ENCODE measurements around the gene HOTAIR. TPM values are rescaled to one million over a fixed set of nuclear protein-coding genes. Genes with fewer than 3 reads are reported as not detected.

The HOTAIR gene
- total RNA-seq, 1 experiment from 2014 or later: not detected

GRCh38 chr12:53971686-53972085 lies 3.1 kb downstream of the HOTAIR start (continued):
- TF ChIP-seq, protein P1, sequence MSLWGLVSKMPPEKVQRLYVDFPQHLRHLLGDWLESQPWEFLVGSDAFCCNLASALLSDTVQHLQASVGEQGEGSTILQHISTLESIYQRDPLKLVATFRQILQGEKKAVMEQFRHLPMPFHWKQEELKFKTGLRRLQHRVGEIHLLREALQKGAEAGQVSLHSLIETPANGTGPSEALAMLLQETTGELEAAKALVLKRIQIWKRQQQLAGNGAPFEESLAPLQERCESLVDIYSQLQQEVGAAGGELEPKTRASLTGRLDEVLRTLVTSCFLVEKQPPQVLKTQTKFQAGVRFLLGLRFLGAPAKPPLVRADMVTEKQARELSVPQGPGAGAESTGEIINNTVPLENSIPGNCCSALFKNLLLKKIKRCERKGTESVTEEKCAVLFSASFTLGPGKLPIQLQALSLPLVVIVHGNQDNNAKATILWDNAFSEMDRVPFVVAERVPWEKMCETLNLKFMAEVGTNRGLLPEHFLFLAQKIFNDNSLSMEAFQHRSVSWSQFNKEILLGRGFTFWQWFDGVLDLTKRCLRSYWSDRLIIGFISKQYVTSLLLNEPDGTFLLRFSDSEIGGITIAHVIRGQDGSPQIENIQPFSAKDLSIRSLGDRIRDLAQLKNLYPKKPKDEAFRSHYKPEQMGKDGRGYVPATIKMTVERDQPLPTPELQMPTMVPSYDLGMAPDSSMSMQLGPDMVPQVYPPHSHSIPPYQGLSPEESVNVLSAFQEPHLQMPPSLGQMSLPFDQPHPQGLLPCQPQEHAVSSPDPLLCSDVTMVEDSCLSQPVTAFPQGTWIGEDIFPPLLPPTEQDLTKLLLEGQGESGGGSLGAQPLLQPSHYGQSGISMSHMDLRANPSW (CRISPR knock-in tag; conservative IDR thresholded peaks at IDR 0.05; ENCODE audit: low read depth): no peak
- TF ChIP-seq GRHL2 (CRISPR knock-in tag; IDR thresholded peaks at IDR 0.05; ENCODE audit: insufficient replicate concordance, severe bottlenecking) (no peak), ATF1 (CRISPR knock-in tag; IDR thresholded peaks at IDR 0.05) (no peak), GABPB1 (CRISPR knock-in tag; IDR thresholded peaks at IDR 0.05) (no peak), TCF7 (CRISPR knock-in tag; IDR thresholded peaks at IDR 0.05; ENCODE audit: low read depth) (no peak), IRF2 (CRISPR knock-in tag; IDR thresholded peaks at IDR 0.05; ENCODE audit: borderline replicate concordance, low read depth) (no peak), ZNF281 (CRISPR knock-in tag; IDR thresholded peaks at IDR 0.05) (no peak), ARID4B (CRISPR knock-in tag; IDR thresholded peaks at IDR 0.05; ENCODE audit: borderline replicate concordance) (no peak), EMX1 (CRISPR knock-in tag; IDR thresholded peaks at IDR 0.05) (no peak), HMGXB4 (CRISPR knock-in tag; IDR thresholded peaks at IDR 0.05) (no peak), ETV6 (CRISPR knock-in tag; IDR thresholded peaks at IDR 0.05) (no peak)
- TF ChIP-seq, protein P2, sequence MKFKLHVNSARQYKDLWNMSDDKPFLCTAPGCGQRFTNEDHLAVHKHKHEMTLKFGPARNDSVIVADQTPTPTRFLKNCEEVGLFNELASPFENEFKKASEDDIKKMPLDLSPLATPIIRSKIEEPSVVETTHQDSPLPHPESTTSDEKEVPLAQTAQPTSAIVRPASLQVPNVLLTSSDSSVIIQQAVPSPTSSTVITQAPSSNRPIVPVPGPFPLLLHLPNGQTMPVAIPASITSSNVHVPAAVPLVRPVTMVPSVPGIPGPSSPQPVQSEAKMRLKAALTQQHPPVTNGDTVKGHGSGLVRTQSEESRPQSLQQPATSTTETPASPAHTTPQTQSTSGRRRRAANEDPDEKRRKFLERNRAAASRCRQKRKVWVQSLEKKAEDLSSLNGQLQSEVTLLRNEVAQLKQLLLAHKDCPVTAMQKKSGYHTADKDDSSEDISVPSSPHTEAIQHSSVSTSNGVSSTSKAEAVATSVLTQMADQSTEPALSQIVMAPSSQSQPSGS (CRISPR knock-in tag; IDR thresholded peaks at IDR 0.05; ENCODE audit: borderline replicate concordance, low read depth): no peak

- H3K9me3 Mint-ChIP-seq: no peaks in the 10 kb centered on the region
- no peak overlapping the region for H3K27ac Mint-ChIP-seq
- H3K4me3 Mint-ChIP-seq: no peak overlapping the region
- ChIA-PET CTCF (no interaction called here), POLR2A (no interaction called here)
- ATAC-seq (no peak), DNase-seq (ENCODE audit: low spot score) (no peak)
- peaks cover 23% of the 10 kb centered on the region for H3K4me1 Mint-ChIP-seq
- H3K36me3 Mint-ChIP-seq: no peaks in the 10 kb centered on the region
- H3K27me3 Mint-ChIP-seq (ENCODE audit: low read depth): peaks cover 100% of the 10 kb centered on the region
- TF ChIP-seq ZMAT4 (CRISPR knock-in tag; IDR thresholded peaks at IDR 0.05): no peak
- TF ChIP-seq SMAD3 (CRISPR knock-in tag; IDR thresholded peaks at IDR 0.05; ENCODE audit: borderline replicate concordance): no peak
- TF ChIP-seq, protein P3, sequence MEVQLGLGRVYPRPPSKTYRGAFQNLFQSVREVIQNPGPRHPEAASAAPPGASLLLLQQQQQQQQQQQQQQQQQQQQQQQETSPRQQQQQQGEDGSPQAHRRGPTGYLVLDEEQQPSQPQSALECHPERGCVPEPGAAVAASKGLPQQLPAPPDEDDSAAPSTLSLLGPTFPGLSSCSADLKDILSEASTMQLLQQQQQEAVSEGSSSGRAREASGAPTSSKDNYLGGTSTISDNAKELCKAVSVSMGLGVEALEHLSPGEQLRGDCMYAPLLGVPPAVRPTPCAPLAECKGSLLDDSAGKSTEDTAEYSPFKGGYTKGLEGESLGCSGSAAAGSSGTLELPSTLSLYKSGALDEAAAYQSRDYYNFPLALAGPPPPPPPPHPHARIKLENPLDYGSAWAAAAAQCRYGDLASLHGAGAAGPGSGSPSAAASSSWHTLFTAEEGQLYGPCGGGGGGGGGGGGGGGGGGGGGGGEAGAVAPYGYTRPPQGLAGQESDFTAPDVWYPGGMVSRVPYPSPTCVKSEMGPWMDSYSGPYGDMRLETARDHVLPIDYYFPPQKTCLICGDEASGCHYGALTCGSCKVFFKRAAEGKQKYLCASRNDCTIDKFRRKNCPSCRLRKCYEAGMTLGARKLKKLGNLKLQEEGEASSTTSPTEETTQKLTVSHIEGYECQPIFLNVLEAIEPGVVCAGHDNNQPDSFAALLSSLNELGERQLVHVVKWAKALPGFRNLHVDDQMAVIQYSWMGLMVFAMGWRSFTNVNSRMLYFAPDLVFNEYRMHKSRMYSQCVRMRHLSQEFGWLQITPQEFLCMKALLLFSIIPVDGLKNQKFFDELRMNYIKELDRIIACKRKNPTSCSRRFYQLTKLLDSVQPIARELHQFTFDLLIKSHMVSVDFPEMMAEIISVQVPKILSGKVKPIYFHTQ (CRISPR knock-in tag; IDR thresholded peaks at IDR 0.05): no peak
- no peak for TF ChIP-seq EMX1 (CRISPR knock-in tag; IDR thresholded peaks at IDR 0.05)
- no peak for TF ChIP-seq ZNF671 (CRISPR knock-in tag; IDR thresholded peaks at IDR 0.05)
- TF ChIP-seq, protein P4, sequence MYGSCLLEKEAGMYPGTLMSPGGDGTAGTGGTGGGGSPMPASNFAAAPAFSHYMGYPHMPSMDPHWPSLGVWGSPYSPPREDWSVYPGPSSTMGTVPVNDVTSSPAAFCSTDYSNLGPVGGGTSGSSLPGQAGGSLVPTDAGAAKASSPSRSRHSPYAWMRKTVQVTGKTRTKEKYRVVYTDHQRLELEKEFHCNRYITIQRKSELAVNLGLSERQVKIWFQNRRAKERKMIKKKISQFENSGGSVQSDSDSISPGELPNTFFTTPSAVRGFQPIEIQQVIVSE (CRISPR knock-in tag; IDR thresholded peaks at IDR 0.05; ENCODE audit: borderline replicate concordance): no peak
Measured at GRCh38 chr12:53971129-53971528, 3.6 kb downstream of the HOTAIR start.

Data from WTC11 (cell line).